Aorta (tissue), 5 donors: ENCODE results near the gene NR1D2. TPM values are rescaled to one million over a fixed set of nuclear protein-coding genes. Genes with fewer than 3 reads are reported as not detected.

Experiments used
- ATAC-seq: fragments of 200-7000 bp; cut with Tn5 transposase; one replicate; pipeline ENCODE4 v1.9.1; 2022; ENCODE audit warnings: moderate library complexity; ENCODE audit not compliant: low FRiP score
- DNase-seq, 2 donors: peaks; one replicate each; pipeline ENCODE4 v3.0.0-alpha.2; 2020
- H3K27ac ChIP-seq, 2 donors: one replicate each; pipeline ENCODE4 v1.5.1; 2013; ENCODE audit warnings: low read length in 2 of 2, mild to moderate bottlenecking in 2 of 2, moderate library complexity in 2 of 2, control low read depth in 1 of 2, inconsistent platforms in 1 of 2, low read depth in 1 of 2
- H3K27me3 ChIP-seq, 2 donors: one replicate each; pipeline ENCODE4 v1.6.1; 2013; ENCODE audit warnings: control low read depth in 1 of 2, low read length in 1 of 2, mild to moderate bottlenecking in 1 of 2, moderate library complexity in 1 of 2; ENCODE audit not compliant: insufficient read depth in 2 of 2, control insufficient read depth in 1 of 2
- H3K36me3 ChIP-seq, 2 donors: one replicate each; pipeline ENCODE4 v1.6.1; 2013; ENCODE audit warnings: control low read depth in 1 of 2, low read length in 1 of 2, mild to moderate bottlenecking in 1 of 2; ENCODE audit not compliant: insufficient read depth in 2 of 2, control insufficient read depth in 1 of 2
- H3K4me1 ChIP-seq, 2 donors: one replicate each; pipeline ENCODE4 v1.6.1; 2013; ENCODE audit warnings: low read length in 2 of 2, control low read depth in 1 of 2, mild to moderate bottlenecking in 1 of 2, moderate library complexity in 1 of 2; ENCODE audit not compliant: insufficient read depth in 2 of 2, control insufficient read depth in 1 of 2
- H3K4me3 ChIP-seq, 2 donors: one replicate each; pipeline ENCODE4 v1.5.1; 2013; ENCODE audit warnings: low read length in 2 of 2, control low read depth in 1 of 2, mild to moderate bottlenecking in 1 of 2
- H3K9me3 ChIP-seq: one replicate; pipeline ENCODE4 v1.6.1; 2013; ENCODE audit warnings: mild to moderate bottlenecking, low read length; ENCODE audit not compliant: control insufficient read depth
- WGBS, 2 donors: extraction: QIAGEN DNeasy Blood & Tissue Kit; methylation state at CpG; one replicate each; pipeline ENCODE4 v1.1.7; 2013; 5-methylcytosine and 5-hydroxymethylcytosine counted together
- intact Hi-C, 2 donors: fragments of 100-400 bp; cut with DNase I; formaldehyde crosslinking; loops; one replicate each; pipeline versions ENCODE4 v1.14.2 to v1.15.0; 2022
- polyA plus RNA-seq, 2 donors: library from polyadenylated mRNA; stranded (reverse); fragments of 200-250 nt; gene quantifications; one replicate each; pipeline ENCODE4 v1.2.3, GENCODE V29; 2013
- total RNA-seq, 2 donors: library from RNA; stranded (reverse); fragmentation: NEBNext Ultra II Directional; extraction: Animal tissue kit (Norgen Biotek cat#: 25700); gene quantifications; one replicate each; pipeline ENCODE4 v1.2.1, GENCODE V29; 2021
- donor health status: healthy with polysubstance abuse.
- donor health status: Bipolar disorder and iron deficiency.
- donor health status: DM: no; HTN: no; CAD: no.
- donor health status: DM: no; HTN: no; CAD: no.
- donor health status: DM: yes; HTN: yes; CAD: no.

The NR1D2 gene
- total and polyA plus RNA-seq, 4 donors = 16.3 to 61.1 (median 22.6) TPM

DNA sequence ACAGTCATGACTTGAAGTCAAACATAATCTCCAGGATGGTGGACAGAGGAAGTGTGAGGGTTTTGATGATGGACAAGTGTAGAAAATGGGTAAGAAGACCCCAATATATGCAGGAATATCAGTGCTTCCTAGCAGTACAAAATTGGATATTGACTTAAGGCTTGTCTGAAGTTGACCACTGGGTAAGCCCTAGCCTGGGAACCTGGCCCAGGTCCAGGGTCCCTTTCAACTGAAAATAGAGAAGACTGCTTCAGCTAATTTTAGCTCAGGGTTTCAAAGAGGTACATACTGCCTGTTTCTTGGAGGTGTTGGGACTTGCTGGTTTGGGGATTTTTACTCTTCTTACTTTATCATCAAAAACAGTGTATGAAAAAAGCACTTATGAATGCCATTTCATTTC, 4.7 kb downstream of the NR1D2 start:
- Histone ChIP-seq H3K27ac (no peak overlapping the region), H3K4me3 (peak overlapping the region in 1 of 2 donors; percentile 3), H3K4me1 (peaks cover 0 to 19% of the 10 kb centered on the region in 2 donors), H3K36me3 (peaks cover 0 to 2% of the 10 kb centered on the region in 2 donors), H3K9me3 (no peaks in the 10 kb centered on the region), H3K27me3 (no peaks in the 10 kb centered on the region)
- DNase-seq = peak in 1 of 2 donors; percentile 59
- intact Hi-C loops = loop anchor here in 1 of 2 donors (5.0 kb wide), 1 partner anchor 33 kb away; no protein-coding TSS in a partner anchor
- no peak for ATAC-seq

DNA sequence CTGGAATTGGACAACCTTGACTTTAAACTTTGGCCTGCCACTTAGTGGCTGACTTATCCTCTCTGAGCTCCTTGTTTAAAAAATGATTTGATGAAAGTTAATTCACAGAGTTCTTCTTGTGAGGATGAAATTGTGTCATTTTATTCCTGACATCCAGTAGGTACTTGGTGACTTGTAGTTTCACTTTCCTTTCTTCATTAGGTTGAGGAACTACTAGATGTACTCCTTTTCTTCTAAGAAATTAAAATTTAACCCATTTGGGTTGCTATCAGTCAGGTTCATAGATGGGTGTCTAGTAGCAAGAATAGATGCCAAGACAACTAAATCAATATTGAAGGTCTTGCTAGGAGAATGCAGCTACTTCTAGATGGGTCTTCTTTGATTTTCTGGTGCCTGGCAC, 5.2 kb downstream of the NR1D2 start:
- no peak for ATAC-seq
- intact Hi-C loops = no loop called here
- peaks cover 0 to 2% of the 10 kb centered on the region in 2 donors for H3K36me3 ChIP-seq
- H3K4me1 ChIP-seq = peaks cover 0 to 22% of the 10 kb centered on the region in 2 donors
- no peak for DNase-seq
- no peak overlapping the region for H3K27ac ChIP-seq
- peak overlapping the region in 1 of 2 donors; percentile 3 for H3K4me3 ChIP-seq
- H3K27me3 ChIP-seq = no peaks in the 10 kb centered on the region
- H3K9me3 ChIP-seq = no peaks in the 10 kb centered on the region

DNA sequence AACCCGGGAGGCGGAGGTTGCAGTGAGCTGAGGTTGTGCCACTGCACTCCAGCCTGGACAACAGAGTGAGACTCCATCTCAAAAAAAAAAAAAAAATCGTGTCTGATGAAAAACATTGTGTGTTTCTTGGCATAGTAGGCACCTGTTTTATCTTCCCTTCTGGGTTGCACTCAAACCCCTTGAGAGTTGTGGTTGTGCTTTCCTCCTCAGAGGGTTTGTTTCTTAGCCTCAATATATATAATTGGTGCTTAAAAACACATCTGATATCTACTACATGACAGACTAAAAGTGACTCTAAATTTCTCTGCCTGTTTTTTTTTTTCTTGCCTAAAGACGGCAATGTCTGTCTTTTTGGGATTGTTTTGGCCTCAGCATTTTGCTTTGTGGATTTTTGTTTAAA, 7.6 kb downstream of the NR1D2 start:
- no peak for ATAC-seq
- DNase-seq = no peak
- H3K9me3 ChIP-seq = no peaks in the 10 kb centered on the region
- peaks cover 0 to 22% of the 10 kb centered on the region in 2 donors for H3K4me1 ChIP-seq
- intact Hi-C loops = no loop called here
- no peak overlapping the region for H3K27ac ChIP-seq
- no peak overlapping the region for H3K4me3 ChIP-seq
- H3K27me3 ChIP-seq = no peaks in the 10 kb centered on the region
- 45 to 47% methylated on average over 4 of the region's 4 CpGs for WGBS, 2 donors
- H3K36me3 ChIP-seq = peaks cover 0 to 3% of the 10 kb centered on the region in 2 donors

GRCh38 chr3:23953523-23953922, 8.4 kb downstream of the NR1D2 start:
- H3K4me3 ChIP-seq = no peak overlapping the region
- peaks cover 0 to 3% of the 10 kb centered on the region in 2 donors for H3K36me3 ChIP-seq
- intact Hi-C loops = no loop called here
- H3K27me3 ChIP-seq = no peaks in the 10 kb centered on the region
- DNase-seq (no peak), ATAC-seq (no peak)
- no peak overlapping the region for H3K27ac ChIP-seq
- WGBS, 2 donors = 14 to 26% methylated on average over 1 of the region's 1 CpG
- H3K4me1 ChIP-seq = peaks cover 0 to 22% of the 10 kb centered on the region in 2 donors
- no peaks in the 10 kb centered on the region for H3K9me3 ChIP-seq

DNA sequence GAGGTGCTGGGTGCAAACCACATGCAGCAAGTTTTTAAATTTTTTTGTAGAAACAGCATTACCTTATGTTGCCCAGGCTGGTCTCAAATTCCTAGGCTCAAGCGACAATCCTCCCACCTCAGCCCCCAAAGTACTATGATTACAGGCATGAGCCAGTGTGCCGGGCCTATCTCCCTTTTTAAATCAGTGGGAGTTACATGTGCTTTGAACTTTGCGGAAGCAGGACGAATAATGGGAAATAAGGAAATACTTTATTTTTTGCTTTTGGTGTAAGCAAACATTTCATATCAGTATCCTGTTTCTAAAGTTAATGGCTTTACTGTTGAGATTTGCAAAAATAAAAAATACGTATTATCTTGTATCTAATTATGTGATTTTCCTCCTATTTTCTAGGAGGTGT, 9.1 kb downstream of the NR1D2 start:
- Histone ChIP-seq H3K36me3 (peaks cover 0 to 3% of the 10 kb centered on the region in 2 donors), H3K27me3 (no peaks in the 10 kb centered on the region), H3K4me1 (peaks cover 0 to 22% of the 10 kb centered on the region in 2 donors), H3K4me3 (no peak overlapping the region), H3K27ac (peak overlapping the region in 1 of 2 donors; percentile 67), H3K9me3 (no peaks in the 10 kb centered on the region)
- DNase-seq (no peak), ATAC-seq (no peak)
- intact Hi-C loops = no loop called here
- 69 to 71% methylated on average over 5 of the region's 5 CpGs for WGBS, 2 donors

DNA sequence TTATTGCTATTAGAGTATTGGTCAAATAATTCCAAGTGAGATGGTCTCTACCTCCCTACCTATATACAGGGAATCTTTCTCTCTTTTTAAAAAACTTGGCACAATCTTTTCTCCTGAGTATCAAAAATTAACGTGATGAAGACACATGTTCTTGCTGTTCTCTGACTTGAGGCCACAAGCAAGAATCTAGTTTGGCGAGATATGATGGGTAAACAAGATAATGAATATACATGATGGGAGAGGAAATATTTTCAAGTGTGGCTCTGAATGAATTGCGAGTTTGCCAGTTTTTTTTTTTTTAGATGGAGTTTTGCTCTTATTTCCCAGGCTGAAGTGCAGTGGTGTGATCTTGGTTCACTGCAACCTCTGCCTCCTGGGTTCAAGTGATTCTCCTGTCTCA, 11.6 kb downstream of the NR1D2 start:
- Histone ChIP-seq H3K9me3 (no peaks in the 10 kb centered on the region), H3K27ac (no peak overlapping the region), H3K4me3 (no peak overlapping the region), H3K4me1 (peaks cover 0 to 14% of the 10 kb centered on the region in 2 donors), H3K36me3 (peaks cover 0 to 3% of the 10 kb centered on the region in 2 donors), H3K27me3 (no peaks in the 10 kb centered on the region)
- ATAC-seq (no peak), DNase-seq (no peak)
- intact Hi-C loops = no loop called here
- WGBS, 2 donors = 69 to 75% methylated on average over 3 of the region's 3 CpGs

- intact Hi-C loops = no loop called here
- H3K36me3 ChIP-seq = peaks cover 0 to 8% of the 10 kb centered on the region in 2 donors
- peaks cover 0 to 4% of the 10 kb centered on the region in 2 donors for H3K4me1 ChIP-seq
Measured at GRCh38 chr3:23959135-23959900, 14.2 kb downstream of the NR1D2 start.

GRCh38 chr3:23960649-23961048, 15.6 kb downstream of the NR1D2 start:
- Histone ChIP-seq H3K4me1 (no peaks in the 10 kb centered on the region), H3K27me3 (no peaks in the 10 kb centered on the region), H3K27ac (no peak overlapping the region), H3K4me3 (no peak overlapping the region), H3K9me3 (no peaks in the 10 kb centered on the region), H3K36me3 (peaks cover 0 to 6% of the 10 kb centered on the region in 2 donors)
- DNase-seq (no peak), ATAC-seq (no peak)
- intact Hi-C loops = no loop called here
- WGBS, 2 donors = 67 to 72% methylated on average over 1 of the region's 1 CpG

More at GRCh38 chr3:23959135-23959900, 14.2 kb downstream of the NR1D2 start:
- 57 to 59% methylated on average over 7 of the region's 7 CpGs for WGBS, 2 donors
- H3K27ac ChIP-seq = no peak overlapping the region
- no peaks in the 10 kb centered on the region for H3K27me3 ChIP-seq
- no peak overlapping the region for H3K4me3 ChIP-seq
- DNase-seq (no peak), ATAC-seq (no peak)
- no peaks in the 10 kb centered on the region for H3K9me3 ChIP-seq

- no peaks in the 10 kb centered on the region for H3K27me3 ChIP-seq
- ATAC-seq = no peak
- H3K4me3 ChIP-seq = no peak overlapping the region
- no peak for DNase-seq
- intact Hi-C loops = no loop called here
- H3K4me1 ChIP-seq = no peaks in the 10 kb centered on the region
- H3K9me3 ChIP-seq = no peaks in the 10 kb centered on the region
- no peak overlapping the region for H3K27ac ChIP-seq
- peaks cover 0 to 4% of the 10 kb centered on the region in 2 donors for H3K36me3 ChIP-seq
- WGBS, 2 donors = 93 to 98% methylated on average over 1 of the region's 1 CpG
Measured at GRCh38 chr3:23961066-23961465, 16.0 kb downstream of the NR1D2 start.
